GM12878 (cell line): ENCODE measurements around the gene ANKRD31. TPM values are rescaled to one million over a fixed set of nuclear protein-coding genes. Genes with fewer than 3 reads are reported as not detected.

ENCODE experiments used
- ATAC-seq: fragments of 200-7000 bp; cut with Tn5 transposase; 3 replicates; pipeline ENCODE4 v1.9.1; 2020; ENCODE audit warnings: mild to moderate bottlenecking, moderate library complexity
- BruUV-seq: library from RNA; stranded (reverse); fragments of 400-500 nt; replicated peaks from 2 replicates; lab custom pipeline; 2021; lab: Mats Ljungman, UMichigan
- CTCF ChIA-PET: fragments of 300-600 bp; sonication (Branson Sonifier 250); formaldehyde crosslinking; extraction: SDS; loops from one replicate; lab custom pipeline; 2021; ENCODE audit warnings: inconsistent platforms; lab: Yijun Ruan, JAX
- POLR2A ChIA-PET: fragments of 350-600 bp; formaldehyde crosslinking; extraction: SDS; loops from one replicate; lab custom pipeline; 2021; ENCODE audit warnings: inconsistent platforms; lab: Charles Lee
- RAD21 ChIA-PET: fragments of 300-600 bp; sonication (Branson Sonifier 250); formaldehyde crosslinking; loops from one replicate; lab custom pipeline; 2023; ENCODE audit warnings: antibody characterized with exemption; ENCODE audit not compliant: unreplicated experiment; lab: Charles Lee
- SMC1A ChIA-PET: fragments of 300-600 bp; sonication (Branson Sonifier 250); formaldehyde crosslinking; loops from one replicate; lab custom pipeline; 2023; ENCODE audit not compliant: unreplicated experiment, uncharacterized antibody; lab: Charles Lee
- DNase-seq: peaks from one replicate; pipeline ENCODE4 v3.0.0-alpha.2; 2011; ENCODE audit warnings: low read depth, low spot score
- FAIRE-seq: peaks from 3 replicates; lab custom pipeline; 2011; peaks lifted over from hg19 to GRCh38; lab: Jason Lieb, UNC
- H2AFZ ChIP-seq: 2 replicates; pipeline ENCODE4 v1.6.0; 2011; ENCODE audit warnings: low read depth, low read length, control low read depth; ENCODE audit not compliant: control insufficient read depth
- H3K27ac ChIP-seq: 2 replicates; pipeline ENCODE4 v1.5.1; 2011; ENCODE audit warnings: control low read depth; ENCODE audit not compliant: control insufficient read depth, insufficient read depth
- H3K27me3 ChIP-seq, 2 experiments: replicated peaks in 1 of 2; 2 replicates each; pipeline versions ENCODE4 v1.6.0 to v1.6.1; 2011; ENCODE audit warnings: low read length in 1 of 2; ENCODE audit not compliant: control insufficient read depth in 2 of 2, insufficient read depth in 2 of 2
- H3K36me3 ChIP-seq, 2 experiments: 2 replicates each; pipeline ENCODE4 v1.5.1; 2011; ENCODE audit warnings: low read length in 1 of 2; ENCODE audit not compliant: control insufficient read depth in 2 of 2, insufficient read depth in 2 of 2
- H3K4me1 ChIP-seq: 2 replicates; pipeline ENCODE4 v1.6.1; 2011; ENCODE audit warnings: mild to moderate bottlenecking, low read length, moderate library complexity, mixed read lengths; ENCODE audit not compliant: control insufficient read depth, insufficient read depth
- H3K4me2 ChIP-seq: 2 replicates; pipeline ENCODE4 v1.6.0; 2011; ENCODE audit warnings: control low read depth; ENCODE audit not compliant: control insufficient read depth, insufficient read depth
- H3K4me3 ChIP-seq: fragments of 200-600 bp; sonication (generic); 2 replicates; pipeline ENCODE4 v1.5.1; 2016
- H3K79me2 ChIP-seq: 2 replicates; pipeline ENCODE4 v1.6.0; 2011; ENCODE audit warnings: low read length; ENCODE audit not compliant: control insufficient read depth, insufficient read depth
- H3K9ac ChIP-seq: 2 replicates; pipeline ENCODE4 v1.8.0; 2011; ENCODE audit warnings: low read length, control low read depth, mixed read lengths; ENCODE audit not compliant: control insufficient read depth, insufficient read depth
- H3K9me3 ChIP-seq: replicated peaks from 3 replicates; pipeline ENCODE4 v1.5.1; 2011; ENCODE audit warnings: mild to moderate bottlenecking, low read length; ENCODE audit not compliant: control insufficient read depth, insufficient read depth
- H4K20me1 ChIP-seq: 2 replicates; pipeline ENCODE4 v1.6.0; 2011; ENCODE audit not compliant: control insufficient read depth, insufficient read depth
- CBX5 ChIP-seq: sonication (generic); IDR thresholded peaks from 2 replicates; pipeline ENCODE4 v1.6.1; 2016; ENCODE audit warnings: low read depth, moderate library complexity, mild to moderate bottlenecking, inconsistent platforms
- CUX1 ChIP-seq: IDR thresholded peaks from 2 replicates; pipeline ENCODE4 v1.6.1; 2012; ENCODE audit warnings: improper control_type of control experiment, low read depth, low read length; ENCODE audit not compliant: insufficient replicate concordance
- E2F4 ChIP-seq: IDR thresholded peaks from 2 replicates; pipeline ENCODE4 v1.6.1; 2012; ENCODE audit warnings: low read depth, low read length, improper control_type of control experiment
- FOXM1 ChIP-seq: IDR thresholded peaks from 2 replicates; pipeline ENCODE4 v1.6.1; 2012; ENCODE audit warnings: low read depth, mild to moderate bottlenecking, inconsistent platforms, low read length, moderate library complexity
- KDM1A ChIP-seq: fragments of 200-600 bp; sonication (generic); IDR thresholded peaks from 2 replicates; pipeline ENCODE4 v1.6.1; 2016; ENCODE audit warnings: borderline replicate concordance
- KLF5 ChIP-seq: fragments of 450-650 bp; IDR thresholded peaks from 2 replicates; pipeline ENCODE4 v1.6.1; 2014; ENCODE audit warnings: mild to moderate bottlenecking; ENCODE audit not compliant: partially characterized antibody
- LARP7 ChIP-seq: fragments of 450-650 bp; IDR thresholded peaks from 2 replicates; pipeline ENCODE4 v1.6.1; 2017; ENCODE audit warnings: mild to moderate bottlenecking
- NBN ChIP-seq: fragments of 450-650 bp; IDR thresholded peaks from 2 replicates; pipeline ENCODE4 v1.6.1; 2016
- NR2C1 ChIP-seq: fragments of 450-650 bp; IDR thresholded peaks from 2 replicates; pipeline ENCODE4 v1.6.1; 2017; ENCODE audit warnings: antibody characterized with exemption, mild to moderate bottlenecking, moderate library complexity
- NR2F1 ChIP-seq: fragments of 450-650 bp; conservative IDR thresholded peaks from 2 replicates; pipeline ENCODE4 v1.6.1; 2017; ENCODE audit warnings: mild to moderate bottlenecking
- RELB ChIP-seq: fragments of 450-650 bp; IDR thresholded peaks from 2 replicates; pipeline ENCODE4 v1.6.1; 2017; ENCODE audit warnings: low read depth, mild to moderate bottlenecking, moderate library complexity
- REST ChIP-seq: IDR thresholded peaks from 2 replicates; pipeline ENCODE4 v1.6.1; 2012; ENCODE audit warnings: mild to moderate bottlenecking, low read depth, low read length
- SUZ12 ChIP-seq: fragments of 200-600 bp; sonication (generic); IDR thresholded peaks from one replicate; pipeline ENCODE4 v1.6.1; 2018; ENCODE audit warnings: antibody characterized with exemption, mild to moderate bottlenecking; ENCODE audit not compliant: unreplicated experiment
- TCF12 ChIP-seq: IDR thresholded peaks from 2 replicates; pipeline ENCODE4 v1.6.1; 2011; ENCODE audit warnings: low read depth, mild to moderate bottlenecking, low read length
- ZNF24 ChIP-seq: fragments of 450-650 bp; IDR thresholded peaks from 2 replicates; pipeline ENCODE4 v1.6.1; 2017; ENCODE audit warnings: antibody characterized with exemption, mild to moderate bottlenecking
- in situ Hi-C: fragments of 300-500 bp; cut with MboI; formaldehyde crosslinking; loops from 9 replicates; pipeline ENCODE4 v1.14.3; 2018; ENCODE audit warnings: mixed read lengths
- intact Hi-C: fragments of 100-400 bp; cut with micrococcal nuclease; formaldehyde crosslinking; loops from one replicate; pipeline ENCODE4 v1.14.2; 2022; ENCODE audit not compliant: unreplicated experiment
- polyA plus RNA-seq, 11 experiments: library from polyadenylated mRNA; depleted of rRNA in 4 of 11; unstranded in 6 of 11; stranded (reverse) in 5 of 11; fragments of >200 nt; fragmentation: Nextera tagmentation in 4 of 11; fragmentation: Illumina TruSeq in 1 of 11; extraction: Ambion mirVana in 4 of 11; extraction: Trizol in 1 of 11; gene quantifications; 1 replicate in 1 of 11; 2 replicates in 10 of 11; pipeline versions ENCODE4 v1.2.1 to v1.2.3, GENCODE V29; 2011 to 2016; ENCODE audit warnings: inconsistent platforms in 2 of 11, missing spikeins in 2 of 11, low read depth in 1 of 11
- total RNA-seq, 4 experiments: library from RNA; depleted of rRNA in 3 of 4; stranded (reverse); fragments of >200 nt in 3 of 4; fragmentation: Illumina TruSeq in 1 of 4; extraction: Trizol in 1 of 4; gene quantifications; 2 replicates each; pipeline versions ENCODE4 v1.2.1 to v1.2.3, GENCODE V29; 2013 to 2021

ANKRD31 gene
- total and polyA plus RNA-seq, 10 of the 15 experiments (the other 5 are each of a cell fraction or from before 2014, with no cell fraction given): under 0.01 to 0.10 (median 0.04) TPM; not detected in 3

- POLR2A ChIA-PET: interaction anchor here (0.5 kb wide), 1 partner anchor 399 kb away, joined by 4 read pairs; no protein-coding TSS in a partner anchor
- H3K4me1 ChIP-seq: no peaks in the 10 kb centered on the region
- H3K79me2 ChIP-seq: no peaks in the 10 kb centered on the region
- RAD21 ChIA-PET: no interaction called here
- H3K4me2 ChIP-seq: no peak overlapping the region
- no TSS peak for BruUV-seq
- H3K27me3 ChIP-seq: no peaks in the 10 kb centered on the region
- H3K9ac ChIP-seq: no peak overlapping the region
- SMC1A ChIA-PET: no interaction called here
- FAIRE-seq (no peak), ATAC-seq (no peak), DNase-seq (no peak)
- CTCF ChIA-PET: no interaction called here
- no peak overlapping the region for H2AFZ ChIP-seq
- H4K20me1 ChIP-seq: no peaks in the 10 kb centered on the region
- in situ Hi-C loops: no loop called here
- intact Hi-C loops: no loop called here
- no peaks in the 10 kb centered on the region for H3K36me3 ChIP-seq
- no peaks in the 10 kb centered on the region; the same call in 1 of the 3 replicates for H3K9me3 ChIP-seq
- H3K27ac ChIP-seq: no peak overlapping the region
- no peak overlapping the region for H3K4me3 ChIP-seq
- TF ChIP-seq SUZ12 (no peak), REST (no peak), CBX5 (no peak), NBN (no peak), CUX1 (no peak), NR2C1 (no peak), FOXM1 (no peak), TCF12 (no peak), E2F4 (no peak), RELB (no peak), KLF5 (no peak), LARP7 (no peak), KDM1A (no peak), NR2F1 (no peak), ZNF24 (no peak)
These were observed 80.1 kb downstream of the ANKRD31 start for GRCh38 chr5:75156585-75156984.
